ENCODE results near the gene MUC5B. TPM values are rescaled to one million over a fixed set of nuclear protein-coding genes. Genes with fewer than 3 reads are reported as not detected.

Gene MUC5B
- total and polyA plus RNA-seq, 2 experiments from 2014 or later = not detected

DNA sequence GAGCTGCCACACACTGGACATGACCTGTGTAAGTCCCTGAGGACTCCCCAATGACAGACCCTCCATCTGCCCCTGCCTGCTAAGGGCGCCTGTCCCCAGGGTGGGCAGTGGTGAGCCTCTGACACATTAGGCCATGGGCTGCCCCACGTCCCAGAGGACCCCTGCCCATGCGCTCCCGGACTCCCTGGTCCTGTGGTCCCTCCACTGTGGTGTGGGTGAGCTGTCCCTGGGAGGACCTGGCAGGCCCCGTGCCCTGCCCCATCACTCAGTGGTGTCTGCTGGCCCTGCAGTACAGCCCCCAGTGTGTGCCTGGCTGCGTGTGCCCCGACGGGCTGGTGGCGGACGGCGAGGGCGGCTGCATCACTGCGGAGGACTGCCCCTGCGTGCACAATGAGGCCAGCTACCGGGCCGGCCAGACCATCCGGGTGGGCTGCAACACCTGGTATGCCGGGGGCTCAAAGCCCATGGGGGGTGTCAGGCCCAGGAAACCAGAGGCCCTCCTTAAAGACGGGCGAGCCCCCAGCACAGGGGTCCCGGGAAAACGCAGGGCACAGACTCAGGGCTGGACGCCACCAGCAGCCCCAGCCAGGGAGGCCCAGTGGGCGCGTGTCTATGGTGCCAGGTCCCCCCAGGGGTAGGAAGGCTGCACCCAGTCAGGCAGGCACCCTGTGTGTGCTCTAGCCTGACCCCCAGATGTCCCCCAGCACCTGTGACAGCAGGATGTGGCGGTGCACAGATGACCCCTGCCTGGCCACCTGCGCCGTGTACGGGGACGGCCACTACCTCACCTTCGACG, 46.4 kb upstream of the MUC5B start:
- no peaks in the 10 kb centered on the region for H3K79me2 ChIP-seq (ENCODE audit: insufficient read depth)
- no peaks in the 10 kb centered on the region for H3K27me3 ChIP-seq (replicated peaks; ENCODE audit: insufficient read depth)
- no peaks in the 10 kb centered on the region for H3K9me3 ChIP-seq (ENCODE audit: low read depth)
- no peak overlapping the region for H2AFZ ChIP-seq
- TF ChIP-seq EZH2 (IDR thresholded peaks at IDR 0.05; ENCODE audit: insufficient read depth, poor library complexity, severe bottlenecking) = no peak
- TF ChIP-seq EZH2phosphoT487 (IDR thresholded peaks at IDR 0.05; ENCODE audit: insufficient read depth, low read depth) = no peak
- H3K9ac ChIP-seq = no peak overlapping the region
- no peaks in the 10 kb centered on the region for H3K4me1 ChIP-seq (ENCODE audit: insufficient read depth)
- no peaks in the 10 kb centered on the region for H3K36me3 ChIP-seq (ENCODE audit: low read depth)
- H3K4me3 ChIP-seq = no peak overlapping the region
- no peaks in the 10 kb centered on the region for H3F3A ChIP-seq (ENCODE audit: insufficient read depth)
- H4K20me1 ChIP-seq (ENCODE audit: insufficient read depth) = no peaks in the 10 kb centered on the region
- DNase-seq = no peak
- no peak overlapping the region for H3K27ac ChIP-seq
- WGBS, 2 experiments (ENCODE audit: low coverage in 1 of 2, low lambda C conversion rate in 2 of 2, missing lambda C conversion rate in 2 of 2) = 68 to 71% methylated on average over 31 to 32 of the region's 32 CpGs
- H3K4me2 ChIP-seq (ENCODE audit: unreplicated experiment) = no peak overlapping the region
- in situ Hi-C loops (cut with MboI) = no loop called here
- H3K9me2 ChIP-seq (ENCODE audit: insufficient read depth) = no peaks in the 10 kb centered on the region

DNA sequence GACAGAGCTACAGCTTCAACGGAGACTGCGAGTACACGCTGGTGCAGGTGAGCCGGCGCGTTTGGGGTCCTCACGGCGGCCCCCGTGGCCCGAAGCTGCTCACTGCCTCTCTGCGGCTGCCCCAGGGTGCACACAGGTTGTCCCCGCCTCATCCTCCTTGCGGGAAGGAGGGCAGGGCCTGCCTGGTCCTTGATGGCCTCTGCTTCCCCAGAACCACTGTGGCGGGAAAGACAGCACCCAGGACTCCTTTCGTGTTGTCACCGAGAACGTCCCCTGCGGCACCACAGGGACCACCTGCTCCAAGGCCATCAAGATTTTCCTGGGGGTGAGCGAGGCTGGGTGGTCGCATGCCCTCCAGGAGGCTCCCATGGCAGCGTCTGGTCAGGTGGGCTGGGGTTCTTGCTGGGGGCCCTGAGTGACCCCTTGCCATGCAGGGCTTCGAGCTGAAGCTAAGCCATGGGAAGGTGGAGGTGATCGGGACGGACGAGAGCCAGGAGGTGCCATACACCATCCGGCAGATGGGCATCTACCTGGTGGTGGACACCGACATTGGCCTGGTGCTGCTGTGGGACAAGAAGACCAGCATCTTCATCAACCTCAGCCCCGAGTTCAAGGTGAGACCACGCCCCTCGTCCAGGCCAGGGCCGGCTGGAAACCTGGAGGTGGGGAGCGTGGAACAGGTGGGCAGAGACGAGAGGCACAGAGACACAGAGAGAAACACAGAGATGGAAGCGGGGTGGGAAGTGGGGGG, 45.7 kb upstream of the MUC5B start:
- Histone ChIP-seq H3K79me2 (ENCODE audit: insufficient read depth) (no peaks in the 10 kb centered on the region), H3K9me2 (ENCODE audit: insufficient read depth) (no peaks in the 10 kb centered on the region), H3K27me3 (replicated peaks; ENCODE audit: insufficient read depth) (no peaks in the 10 kb centered on the region), H4K20me1 (ENCODE audit: insufficient read depth) (no peaks in the 10 kb centered on the region), H3K4me1 (ENCODE audit: insufficient read depth) (no peaks in the 10 kb centered on the region), H3K9ac (no peak overlapping the region), H2AFZ (no peak overlapping the region), H3F3A (ENCODE audit: insufficient read depth) (no peaks in the 10 kb centered on the region), H3K4me2 (ENCODE audit: unreplicated experiment) (no peak overlapping the region), H3K9me3 (ENCODE audit: low read depth) (no peaks in the 10 kb centered on the region), H3K4me3 (no peak overlapping the region), H3K36me3 (ENCODE audit: low read depth) (no peaks in the 10 kb centered on the region), H3K27ac (no peak overlapping the region)
- DNase-seq = no peak
- TF ChIP-seq EZH2phosphoT487 (IDR thresholded peaks at IDR 0.05; ENCODE audit: insufficient read depth, low read depth) (no peak), EZH2 (IDR thresholded peaks at IDR 0.05; ENCODE audit: insufficient read depth, poor library complexity, severe bottlenecking) (no peak)
- in situ Hi-C loops (cut with MboI) = no loop called here
- WGBS, 2 experiments (ENCODE audit: low coverage in 1 of 2, low lambda C conversion rate in 2 of 2, missing lambda C conversion rate in 2 of 2) = 65 to 68% methylated on average over 29 to 33 of the region's 34 CpGs

- H3K27ac ChIP-seq = no peak overlapping the region
- DNase-seq = no peak
- H3K27me3 ChIP-seq (replicated peaks; ENCODE audit: insufficient read depth) = no peaks in the 10 kb centered on the region
- no peaks in the 10 kb centered on the region for H4K20me1 ChIP-seq (ENCODE audit: insufficient read depth)
- H3F3A ChIP-seq (ENCODE audit: insufficient read depth) = no peaks in the 10 kb centered on the region
- no peaks in the 10 kb centered on the region for H3K9me3 ChIP-seq (ENCODE audit: low read depth)
- H3K79me2 ChIP-seq (ENCODE audit: insufficient read depth) = no peaks in the 10 kb centered on the region
- H3K4me2 ChIP-seq (ENCODE audit: unreplicated experiment) = no peak overlapping the region
- in situ Hi-C loops (cut with MboI) = no loop called here
- WGBS, 2 experiments (ENCODE audit: low coverage in 1 of 2, low lambda C conversion rate in 2 of 2, missing lambda C conversion rate in 2 of 2) = 67 to 73% methylated on average over 12 of the region's 12 CpGs
- H3K4me3 ChIP-seq = no peak overlapping the region
- TF ChIP-seq EZH2phosphoT487 (IDR thresholded peaks at IDR 0.05; ENCODE audit: insufficient read depth, low read depth) (no peak), EZH2 (IDR thresholded peaks at IDR 0.05; ENCODE audit: insufficient read depth, poor library complexity, severe bottlenecking) (no peak)
- no peaks in the 10 kb centered on the region for H3K4me1 ChIP-seq (ENCODE audit: insufficient read depth)
- no peak overlapping the region for H2AFZ ChIP-seq
- H3K9ac ChIP-seq = no peak overlapping the region
- H3K9me2 ChIP-seq (ENCODE audit: insufficient read depth) = no peaks in the 10 kb centered on the region
- no peaks in the 10 kb centered on the region for H3K36me3 ChIP-seq (ENCODE audit: low read depth)
Measured at GRCh38 chr11:1177771-1178090, 45.1 kb upstream of the MUC5B start.

DNA sequence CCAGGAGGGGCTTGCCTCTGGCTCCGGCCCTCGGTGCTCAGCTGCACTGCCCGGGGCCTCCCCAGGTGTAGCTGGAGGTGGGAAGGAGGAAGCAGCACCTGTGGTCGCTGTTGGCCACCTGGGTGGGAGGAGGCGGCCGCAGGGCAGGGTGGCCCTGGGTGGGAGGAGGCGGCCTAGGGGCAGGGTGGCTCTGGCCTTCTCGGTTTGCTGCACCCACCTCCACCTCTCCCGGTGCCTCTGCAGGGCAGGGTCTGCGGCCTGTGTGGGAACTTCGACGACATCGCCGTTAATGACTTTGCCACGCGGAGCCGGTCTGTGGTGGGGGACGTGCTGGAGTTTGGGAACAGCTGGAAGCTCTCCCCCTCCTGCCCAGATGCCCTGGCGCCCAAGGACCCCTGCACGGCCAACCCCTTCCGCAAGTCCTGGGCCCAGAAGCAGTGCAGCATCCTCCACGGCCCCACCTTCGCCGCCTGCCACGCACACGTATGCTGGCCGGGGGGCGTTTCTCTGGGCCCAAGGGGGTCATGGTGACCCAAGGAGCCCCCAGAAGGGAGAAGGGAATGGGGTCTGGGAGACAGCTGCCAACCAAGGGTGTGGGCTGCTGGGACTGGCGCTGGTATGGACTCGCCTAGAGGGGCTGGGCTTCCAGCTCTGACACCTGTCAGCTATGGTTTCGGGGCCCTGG, 44.5 kb upstream of the MUC5B start:
- no peaks in the 10 kb centered on the region for H3K9me3 ChIP-seq (ENCODE audit: low read depth)
- no peaks in the 10 kb centered on the region for H4K20me1 ChIP-seq (ENCODE audit: insufficient read depth)
- H3K4me3 ChIP-seq = no peak overlapping the region
- H2AFZ ChIP-seq = no peak overlapping the region
- DNase-seq = no peak
- WGBS, 2 experiments (ENCODE audit: low coverage in 1 of 2, low lambda C conversion rate in 2 of 2, missing lambda C conversion rate in 2 of 2) = 66 to 68% methylated on average over 30 to 31 of the region's 31 CpGs
- H3K27ac ChIP-seq = no peak overlapping the region
- H3K4me2 ChIP-seq (ENCODE audit: unreplicated experiment) = no peak overlapping the region
- no peaks in the 10 kb centered on the region for H3K27me3 ChIP-seq (replicated peaks; ENCODE audit: insufficient read depth)
- H3K79me2 ChIP-seq (ENCODE audit: insufficient read depth) = no peaks in the 10 kb centered on the region
- H3K9me2 ChIP-seq (ENCODE audit: insufficient read depth) = no peaks in the 10 kb centered on the region
- H3K36me3 ChIP-seq (ENCODE audit: low read depth) = no peaks in the 10 kb centered on the region
- in situ Hi-C loops (cut with MboI) = no loop called here
- no peaks in the 10 kb centered on the region for H3K4me1 ChIP-seq (ENCODE audit: insufficient read depth)
- TF ChIP-seq EZH2 (IDR thresholded peaks at IDR 0.05; ENCODE audit: insufficient read depth, poor library complexity, severe bottlenecking) (no peak), EZH2phosphoT487 (IDR thresholded peaks at IDR 0.05; ENCODE audit: insufficient read depth, low read depth) (no peak)
- no peak overlapping the region for H3K9ac ChIP-seq
- H3F3A ChIP-seq (ENCODE audit: insufficient read depth) = no peaks in the 10 kb centered on the region
